Endometrial microvascular endothelial cells (primary cell): Measurements from ENCODE around the gene MEGF6. TPM values are rescaled to one million over a fixed set of nuclear protein-coding genes. Genes with fewer than 3 reads are reported as not detected.

Source experiments
- in situ Hi-C: cut with HindIII; loops from 2 replicates; pipeline ENCODE4 v1.10.0; 2017; ENCODE audit warnings: low sequenced_read_pairs, low pct_unique_long_range_greater_than_20kb; ENCODE audit errors: inconsistent ontology term
- total RNA-seq: library from RNA; depleted of rRNA; stranded (reverse); fragments of >200 nt; gene quantifications from one replicate; pipeline ENCODE4 v1.2.3, GENCODE V29; 2015; ENCODE audit errors: inconsistent ontology term

The MEGF6 gene
- total RNA-seq, 1 donor from 2014 or later: 2.0 TPM

DNA sequence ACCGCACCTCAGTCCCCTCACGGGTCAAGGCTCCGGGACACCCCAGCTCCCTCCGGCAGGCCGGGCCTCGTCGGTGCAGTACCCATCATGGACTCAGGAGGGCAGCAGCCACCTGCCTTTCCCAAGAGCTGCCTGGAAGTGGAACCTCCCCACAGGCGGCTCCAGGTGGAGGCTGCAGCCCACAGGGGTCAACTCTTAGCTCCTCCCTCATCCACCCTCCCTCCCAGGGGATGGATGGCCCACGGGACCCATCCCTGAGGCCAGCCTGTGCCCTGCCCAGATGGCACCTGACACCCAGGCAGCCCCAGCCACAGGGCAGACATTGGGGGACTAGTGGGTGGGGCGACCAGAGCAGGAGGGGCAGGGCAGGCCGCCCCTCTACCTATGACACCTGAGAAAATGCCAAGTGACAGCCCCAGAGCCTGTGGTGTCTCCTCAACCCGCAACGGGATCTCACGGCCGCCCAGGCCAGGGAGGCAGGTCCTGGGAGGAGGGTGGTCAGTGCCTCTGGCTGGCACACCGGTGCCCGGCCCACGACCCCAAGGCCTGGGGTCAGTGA is 158.0 kb downstream of the MEGF6 start:
- in situ Hi-C loops: no loop called here

DNA sequence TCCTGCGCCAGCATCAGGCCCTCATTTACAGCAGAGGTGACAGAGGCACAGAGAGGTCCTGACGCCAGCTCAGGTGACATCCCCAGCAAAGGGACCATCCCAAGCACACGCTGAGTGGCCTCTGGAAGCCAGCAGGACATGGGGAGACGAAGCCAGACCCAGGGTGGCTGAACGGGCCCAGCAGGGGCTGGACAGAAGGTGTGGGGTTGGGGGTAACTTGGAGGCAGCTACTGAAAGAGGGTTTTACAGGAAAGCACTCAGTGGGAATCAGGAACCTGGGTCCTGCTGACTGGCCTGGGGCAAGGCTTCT is 158.5 kb downstream of the MEGF6 start:
- in situ Hi-C loops: no loop called here

DNA sequence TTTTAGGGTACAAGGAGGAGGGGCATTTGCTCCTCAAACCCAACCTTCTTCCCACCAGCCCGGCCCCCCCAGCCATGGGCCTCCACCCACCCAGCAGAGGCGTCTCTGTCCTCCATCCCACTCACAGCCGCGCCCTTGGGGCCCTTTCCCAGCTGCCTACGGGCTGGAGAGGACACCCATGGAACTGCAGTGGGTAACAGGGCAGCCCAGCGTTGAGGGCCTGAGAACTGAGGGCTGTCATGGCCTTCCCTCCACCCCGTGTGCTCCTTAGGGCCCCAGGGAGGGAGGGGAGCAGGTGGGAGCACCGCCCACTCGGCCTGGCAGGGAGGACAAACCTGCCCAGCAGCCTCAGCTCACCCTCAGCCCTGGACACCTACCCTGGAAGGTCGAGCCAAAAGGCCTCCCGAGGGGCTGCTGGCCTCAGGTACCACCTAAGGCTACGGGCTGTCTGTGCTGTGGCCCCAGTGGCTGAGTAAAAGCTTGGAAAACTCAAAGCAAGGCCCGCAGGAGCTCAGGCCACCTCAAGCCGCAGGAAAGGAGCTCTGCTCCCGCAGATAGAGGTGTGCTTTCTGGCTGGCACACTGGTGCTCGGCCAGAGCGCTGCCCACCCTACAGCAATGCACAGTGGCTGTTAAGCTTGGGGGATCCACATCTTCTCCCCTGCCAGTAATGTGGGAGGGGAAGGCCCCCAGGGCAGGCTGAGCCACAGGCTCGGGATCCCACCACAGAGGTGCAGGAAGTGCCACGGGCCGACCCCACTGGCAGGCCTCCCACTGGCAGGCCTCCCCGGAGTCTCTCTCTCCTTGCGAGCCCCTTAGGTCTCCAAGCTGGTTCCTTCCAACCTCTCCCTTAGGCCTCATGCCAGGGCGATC is 159.1 kb downstream of the MEGF6 start:
- in situ Hi-C loops: no loop called here

DNA sequence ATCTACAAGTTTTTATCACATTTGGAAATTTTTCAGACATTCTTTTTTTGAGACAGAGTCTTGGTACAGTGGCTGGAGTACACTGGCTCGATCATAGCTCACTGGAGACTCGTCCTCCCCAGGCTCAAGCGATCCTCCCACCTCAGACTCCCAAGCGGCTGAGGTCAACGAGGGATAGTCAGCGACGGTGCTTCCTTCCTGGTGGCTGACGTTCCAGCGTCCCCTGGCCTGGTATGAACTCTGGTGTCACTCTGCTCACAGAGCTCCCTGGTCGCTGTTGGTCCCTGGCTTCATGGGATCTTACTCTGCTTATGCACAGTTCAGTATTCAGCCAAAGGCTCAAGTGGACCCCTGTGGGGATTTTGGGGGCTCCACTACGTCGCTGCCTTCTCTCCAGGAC is 160.3 kb downstream of the MEGF6 start:
- in situ Hi-C loops: no loop called here

DNA sequence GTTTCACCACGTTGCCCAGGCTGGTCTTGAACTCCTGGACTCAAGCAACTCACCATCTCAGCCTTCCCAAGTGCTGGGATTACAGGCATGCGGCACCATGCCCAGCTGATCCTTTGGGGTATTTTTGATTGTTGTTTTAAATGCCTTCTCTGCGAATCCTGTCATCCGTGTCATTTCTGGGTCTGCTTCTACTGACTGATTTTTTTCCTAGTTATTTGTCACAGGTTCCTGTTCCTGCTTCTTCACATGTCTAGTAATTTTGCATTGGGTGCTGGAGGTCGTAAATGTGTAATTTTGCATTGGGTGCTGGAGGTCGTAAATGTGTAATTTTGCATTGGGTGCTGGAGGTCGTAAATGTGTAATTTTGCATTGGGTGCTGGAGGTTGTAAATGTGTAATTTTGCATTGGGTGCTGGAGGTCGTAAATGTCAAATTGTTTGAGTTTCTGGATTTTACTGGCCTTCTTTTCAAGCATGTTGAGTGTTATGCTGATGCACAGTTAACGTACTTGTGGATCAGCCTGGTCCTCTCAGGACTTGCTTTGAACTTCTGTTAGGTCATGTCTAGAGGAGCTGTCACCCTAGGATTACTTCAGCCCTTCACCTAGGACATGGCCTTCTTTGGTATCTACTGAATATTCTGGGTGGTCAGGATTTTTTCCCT is 161.0 kb downstream of the MEGF6 start:
- in situ Hi-C loops: no loop called here

DNA sequence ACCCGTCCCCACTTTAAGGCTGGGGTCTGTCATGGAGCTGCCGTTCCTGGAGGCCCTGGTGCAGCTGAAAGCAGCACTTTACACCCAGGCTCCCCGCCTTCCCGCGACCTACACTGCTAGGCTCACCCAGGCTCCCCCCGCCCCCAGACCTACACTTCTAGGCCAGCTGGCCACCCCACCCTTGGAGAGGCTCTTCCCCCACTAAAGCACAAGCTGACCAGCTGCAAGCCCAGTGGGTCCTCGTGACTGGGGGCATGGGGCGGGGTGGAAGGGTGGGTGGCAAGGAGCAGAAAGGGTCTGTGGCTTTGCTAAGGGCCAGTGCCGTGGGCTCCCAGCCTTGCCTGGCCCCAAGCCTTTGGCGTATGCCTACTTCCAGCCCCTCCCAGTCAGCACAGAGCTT is 166.6 kb downstream of the MEGF6 start:
- in situ Hi-C loops: no loop called here

DNA sequence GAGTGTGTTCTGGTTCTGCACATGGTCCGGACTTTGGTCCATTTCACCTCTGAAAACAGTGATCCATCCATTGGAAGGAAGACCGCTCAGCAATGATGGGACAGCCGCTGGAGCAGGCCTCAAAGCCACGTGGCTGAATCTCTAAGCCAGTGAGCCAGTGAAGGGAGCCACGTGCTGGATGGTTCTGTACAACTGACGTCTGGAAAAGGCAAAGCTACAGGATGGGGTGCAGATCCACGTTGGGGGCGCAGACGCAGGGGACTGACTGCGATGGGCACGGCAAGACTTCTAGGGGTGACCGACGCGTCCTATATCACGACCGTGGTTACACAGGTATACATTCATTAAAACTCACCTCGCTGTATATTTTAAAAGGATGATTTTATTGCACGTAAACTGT is 167.0 kb downstream of the MEGF6 start:
- in situ Hi-C loops: no loop called here

DNA sequence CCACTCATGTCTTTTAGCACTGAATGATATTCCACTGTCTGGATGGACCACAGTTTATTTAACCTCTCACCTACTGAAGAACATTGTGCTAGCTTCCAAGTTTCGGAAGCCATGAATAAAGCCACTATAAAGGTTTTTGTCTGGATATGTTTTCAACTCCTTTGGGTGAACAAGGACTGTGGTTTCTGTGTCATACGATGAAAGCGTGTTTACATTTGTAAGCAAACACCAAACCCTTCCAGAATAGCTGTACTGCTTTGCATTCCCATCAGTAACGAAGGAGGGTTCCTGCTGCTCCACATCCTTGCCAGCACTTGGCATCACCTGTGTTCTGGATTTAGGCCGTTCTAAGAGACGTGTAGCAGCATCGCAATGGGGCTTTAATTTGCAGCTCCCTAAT is 167.5 kb downstream of the MEGF6 start:
- in situ Hi-C loops: no loop called here

DNA sequence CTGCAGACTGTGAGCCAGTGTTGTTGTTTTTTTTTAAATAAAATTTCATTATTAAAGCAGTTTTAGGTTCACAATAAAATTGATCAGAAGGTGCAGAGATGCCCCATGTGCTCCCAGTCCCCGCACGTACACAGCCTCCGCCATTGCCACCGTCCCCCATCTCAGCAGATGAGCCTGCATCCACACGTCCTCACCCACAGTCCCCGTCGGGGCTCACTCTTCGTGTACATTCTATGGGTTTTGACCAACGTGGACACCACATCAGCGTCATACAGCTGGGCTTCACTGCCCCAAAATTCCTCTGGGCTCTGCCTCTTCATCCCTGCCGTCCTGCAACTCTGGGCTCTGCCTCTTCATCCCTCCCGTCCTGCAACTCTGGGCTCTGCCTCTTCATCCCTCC is 168.4 kb downstream of the MEGF6 start:
- in situ Hi-C loops: no loop called here

DNA sequence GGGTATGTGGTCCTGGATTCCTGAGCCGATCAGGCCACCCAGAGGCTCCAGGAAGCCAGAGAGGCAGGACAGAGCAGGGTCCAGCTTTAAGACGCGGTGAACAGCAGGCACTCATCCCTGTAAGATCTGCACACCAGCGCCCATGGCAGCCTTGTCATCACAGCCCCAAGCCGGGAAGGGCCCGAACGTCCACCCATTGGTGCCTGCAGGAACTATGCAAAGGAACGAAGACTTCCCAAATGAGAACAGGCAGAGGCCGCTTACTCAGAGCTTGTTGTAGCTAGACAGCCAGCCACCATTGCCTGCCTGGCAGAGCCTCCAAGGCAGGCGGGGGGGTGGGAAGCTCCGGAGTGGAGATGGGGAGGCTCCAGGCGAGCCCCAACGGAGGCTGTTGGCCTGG is 169.0 kb downstream of the MEGF6 start:
- in situ Hi-C loops: no loop called here

DNA sequence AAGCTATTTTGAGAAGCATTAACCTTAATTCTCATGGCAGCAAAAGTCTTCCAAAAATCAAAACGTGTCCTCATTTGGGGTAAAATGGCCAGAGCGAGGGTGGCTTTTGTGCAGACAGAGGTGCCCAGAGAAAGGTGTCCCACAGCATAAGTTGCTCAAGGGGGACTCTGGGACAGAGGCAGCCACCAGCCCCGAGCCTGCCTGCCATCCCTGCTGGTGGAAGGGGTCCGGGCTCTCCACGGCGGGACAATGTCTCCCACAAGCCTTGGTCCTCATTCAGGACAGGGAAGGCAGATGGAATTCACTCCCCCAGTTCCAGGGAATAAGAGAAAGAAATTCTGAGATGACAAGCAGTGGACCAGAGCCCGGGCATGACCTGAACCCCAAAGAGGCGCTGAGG is 169.4 kb downstream of the MEGF6 start:
- in situ Hi-C loops: no loop called here

DNA sequence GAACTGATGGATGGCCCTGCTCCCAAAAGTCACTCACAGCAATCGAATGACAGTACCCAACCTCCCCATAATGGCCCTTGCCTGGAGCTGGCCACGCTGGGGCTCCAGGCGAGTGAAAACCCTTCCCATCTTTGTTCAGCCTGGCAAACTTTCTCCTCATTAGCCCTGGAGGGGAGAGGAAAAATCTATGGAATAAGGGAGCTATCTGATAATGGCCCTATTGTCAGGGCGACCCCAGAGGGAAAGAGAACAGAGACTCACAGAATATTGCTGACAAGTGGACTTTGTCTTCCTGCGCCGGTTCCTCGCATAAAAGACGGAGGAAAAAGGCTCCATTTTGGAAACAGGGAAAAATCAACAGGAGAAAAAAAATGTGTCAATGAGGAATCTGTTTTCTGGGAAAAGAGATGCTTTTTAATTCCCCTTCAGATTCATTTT is 169.9 kb downstream of the MEGF6 start:
- in situ Hi-C loops: no loop called here

DNA sequence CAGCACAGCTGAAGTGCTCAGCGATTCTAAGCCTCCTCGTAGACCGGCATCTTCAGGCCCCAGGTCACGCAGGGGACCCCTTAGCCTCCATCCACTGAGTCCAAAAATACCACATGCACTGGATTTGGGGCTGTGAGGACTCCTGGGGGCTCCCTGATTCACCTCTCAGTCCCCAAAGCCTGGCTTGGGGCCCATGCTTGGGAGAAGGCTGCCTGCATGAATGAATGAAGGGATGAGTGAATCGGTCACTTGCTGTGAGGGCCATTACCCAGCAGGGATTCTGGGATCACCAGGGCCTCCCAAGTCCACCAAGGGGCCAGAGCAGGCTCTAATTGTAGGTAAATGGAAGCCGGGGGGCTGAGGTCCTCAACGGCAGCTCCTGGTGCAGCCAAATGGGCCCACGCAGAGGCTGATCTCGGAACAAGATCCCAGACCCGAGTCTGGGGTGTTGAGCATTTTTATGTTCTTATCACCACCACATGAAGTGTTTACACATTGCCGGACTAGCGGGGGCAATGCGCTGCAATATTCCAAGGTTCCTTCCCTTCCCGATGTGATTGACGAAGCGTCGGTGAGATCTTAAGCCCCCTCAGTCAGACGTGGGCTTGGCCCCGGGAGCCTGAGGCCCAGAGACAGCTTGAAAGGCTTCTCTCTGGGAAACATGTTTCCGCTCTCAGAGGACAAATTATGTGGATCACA is 170.4 kb downstream of the MEGF6 start:
- in situ Hi-C loops: no loop called here

DNA sequence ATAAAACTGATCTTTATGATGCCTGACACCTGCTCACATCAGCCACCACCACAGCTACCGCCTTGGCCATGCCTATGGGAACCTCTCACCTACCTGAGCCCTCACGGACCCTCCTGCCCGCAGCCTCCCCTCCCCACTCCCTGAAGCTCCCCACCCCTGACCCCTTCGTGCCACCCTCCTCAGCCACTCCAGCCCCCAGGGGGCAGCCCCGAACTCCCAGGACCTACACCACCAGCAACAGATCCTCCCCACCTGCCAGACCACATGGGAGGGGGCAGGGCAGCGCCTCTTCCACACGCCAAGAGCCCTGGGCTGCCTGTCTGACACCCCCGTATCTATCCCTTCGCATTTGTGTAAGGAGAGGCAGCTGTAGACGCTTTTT is 171.0 kb downstream of the MEGF6 start:
- in situ Hi-C loops: no loop called here

Other genes with a start within 250 kb of the MEGF6 start
- gene ARHGEF16, start 156.8 kb downstream of the MEGF6 start, total RNA-seq: not detected
- gene TPRG1L, start 13.5 kb upstream of the MEGF6 start, total RNA-seq: 35.4 TPM
- 26.4 TPM for gene WRAP73, start 38.6 kb upstream of the MEGF6 start, total RNA-seq
- not detected for gene TP73, start 41.0 kb upstream of the MEGF6 start, total RNA-seq
- not detected for gene CCDC27, start 140.9 kb upstream of the MEGF6 start, total RNA-seq
- gene SMIM1, start 161.2 kb upstream of the MEGF6 start, total RNA-seq: not detected
- 37.0 TPM for gene LRRC47, start 185.0 kb upstream of the MEGF6 start, total RNA-seq
- 25.3 TPM for gene CEP104, start 245.7 kb upstream of the MEGF6 start, total RNA-seq
- 20.2 TPM for gene DFFB, start 246.0 kb upstream of the MEGF6 start, total RNA-seq